Measurements from ENCODE around the gene BEND3.
"Not testable (repeated sequence)": the region's sequence is repeated elsewhere in the genome, so short reads cannot be mapped to it uniquely, and the experiment has no call there.

The BEND3 gene

DNA sequence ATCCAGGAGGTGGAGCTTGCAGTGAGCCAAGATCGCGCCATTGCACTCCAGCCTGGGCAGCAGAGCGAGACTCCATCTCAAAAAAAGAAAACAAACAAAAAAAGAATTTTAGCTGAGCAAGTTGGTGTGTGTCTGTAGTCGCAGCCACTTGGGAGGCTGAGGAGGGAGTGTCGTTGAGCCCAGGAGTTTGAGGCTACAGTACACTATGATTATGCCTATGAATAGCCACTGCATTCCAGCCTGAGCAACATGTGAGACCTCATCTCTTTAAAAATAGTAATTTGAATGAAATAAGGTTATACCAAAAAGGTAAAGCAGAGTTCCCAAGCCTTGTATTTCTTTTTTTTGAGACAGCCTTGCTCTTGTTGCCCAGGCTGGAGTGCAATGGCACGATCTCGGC lies 67.5 kb downstream of the BEND3 start:
- H3K4me3 ChIP-seq (ENCODE audit: low read depth, low read length): no peak overlapping the region

DNA sequence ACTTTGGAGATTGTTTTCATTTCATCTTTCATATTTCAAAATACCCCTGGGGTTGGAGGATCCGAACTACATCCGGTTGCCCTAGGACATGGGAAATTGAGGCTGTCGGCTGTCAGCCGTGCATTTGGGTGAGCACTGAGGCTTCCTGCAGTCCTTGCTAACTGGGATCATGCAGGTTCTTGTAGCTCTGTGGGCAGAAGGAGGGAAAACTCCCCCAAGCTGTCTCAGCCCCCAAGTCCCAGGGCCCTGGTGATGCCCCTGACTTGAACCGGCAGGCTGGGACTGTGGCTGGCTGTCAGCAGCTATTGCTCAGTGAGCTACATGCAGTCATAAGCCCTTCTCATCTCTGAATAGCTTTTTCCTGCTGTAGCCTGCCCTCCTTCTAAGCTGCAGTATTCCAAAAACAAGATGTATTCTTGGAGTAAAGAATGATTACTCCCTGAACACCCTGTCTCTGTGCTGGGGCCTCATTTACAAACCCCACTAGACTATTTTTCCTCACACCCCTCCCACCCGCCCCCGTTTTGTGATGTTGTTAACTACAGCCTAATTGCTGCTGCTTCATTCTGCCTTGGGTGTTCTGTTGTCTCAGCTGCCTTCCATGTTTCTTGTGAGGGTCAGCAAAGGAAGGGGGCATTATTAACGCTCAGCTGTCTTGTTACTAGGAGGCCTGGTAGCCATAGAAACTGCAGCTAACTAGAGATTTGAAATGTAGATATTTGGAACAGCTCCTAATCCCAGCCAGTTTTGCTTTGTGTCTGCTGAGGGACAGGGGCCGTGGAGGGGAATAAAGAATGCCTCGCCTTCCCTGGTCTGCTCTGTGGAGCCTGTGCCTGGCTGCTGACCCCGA lies 69.3 kb downstream of the BEND3 start:
- H3K4me3 ChIP-seq (ENCODE audit: low read depth, low read length): no peak overlapping the region

GRCh38 chr6:107033126-107033525 lies 82.2 kb downstream of the BEND3 start:
- H3K4me3 ChIP-seq (ENCODE audit: low read depth, low read length): no peak overlapping the region

GRCh38 chr6:107032051-107032450 lies 83.3 kb downstream of the BEND3 start:
- H3K4me3 ChIP-seq (ENCODE audit: low read depth, low read length): no peak overlapping the region

- H3K4me3 ChIP-seq (ENCODE audit: low read depth, low read length): no peak overlapping the region
Observed at GRCh38 chr6:107030151-107030550, 85.2 kb downstream of the BEND3 start.

- H3K4me3 ChIP-seq (ENCODE audit: low read depth, low read length): no peak overlapping the region
Observed at GRCh38 chr6:107026965-107027364, 88.3 kb downstream of the BEND3 start.

- no peak overlapping the region for H3K4me3 ChIP-seq (ENCODE audit: low read depth, low read length)
Observed at GRCh38 chr6:107021446-107022185, 93.7 kb downstream of the BEND3 start.

- H3K4me3 ChIP-seq (ENCODE audit: low read depth, low read length): no peak overlapping the region
Observed at GRCh38 chr6:107020239-107020638, 95.1 kb downstream of the BEND3 start.

DNA sequence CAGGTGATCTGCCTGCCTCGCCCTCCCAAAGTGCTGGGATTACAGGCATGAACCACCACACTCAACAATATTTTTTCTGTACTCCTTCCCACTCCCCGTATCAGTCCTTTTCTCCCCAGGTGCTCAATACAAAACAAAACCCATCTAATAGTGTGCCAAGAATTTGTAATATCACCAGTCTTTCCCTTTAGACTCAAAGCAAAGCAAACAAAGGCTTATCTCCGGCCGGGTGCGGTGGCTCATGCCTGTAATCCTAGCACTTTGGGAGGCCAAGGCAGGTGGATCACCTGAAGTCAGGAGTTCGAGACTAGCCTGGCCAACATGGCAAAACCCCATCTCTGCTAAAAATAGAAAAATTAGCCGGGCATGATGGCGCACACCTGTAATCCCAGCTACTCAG lies 95.7 kb downstream of the BEND3 start:
- H3K4me3 ChIP-seq (ENCODE audit: low read depth, low read length): not testable (repeated sequence)

DNA sequence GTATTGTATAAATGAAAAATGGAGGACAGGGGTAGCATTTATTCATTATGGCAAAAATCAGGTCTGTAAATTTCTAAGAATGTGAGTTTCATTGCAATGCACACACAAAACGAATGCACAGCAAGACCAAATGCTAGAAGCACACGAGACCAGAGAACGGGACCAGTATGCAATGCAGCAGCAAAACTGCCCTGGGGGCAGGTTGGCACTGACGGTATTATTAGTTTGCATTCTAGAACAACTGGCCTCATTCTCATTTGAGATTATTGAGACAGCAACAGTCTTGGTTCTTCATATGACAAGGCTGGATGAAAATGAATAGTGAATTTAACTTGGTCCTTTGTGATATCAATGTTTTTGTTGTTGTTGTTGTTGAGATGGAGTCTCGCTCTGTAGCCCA lies 96.3 kb downstream of the BEND3 start:
- no peak overlapping the region for H3K4me3 ChIP-seq (ENCODE audit: low read depth, low read length)
